Spleen (tissue), 11 donors: ENCODE results near the gene NGRN. TPM values are rescaled to one million over a fixed set of nuclear protein-coding genes. Genes with fewer than 3 reads are reported as not detected.

Experiments used
- DNase-seq: peaks from one replicate; pipeline ENCODE4 v3.0.0-alpha.2; 2020
- H3K27ac ChIP-seq, 8 donors: fragments of 200-600 bp; sonication (generic) in 7 of 8; 1 replicate in 4 of 8; 2 replicates in 4 of 8; pipeline versions ENCODE4 v1.5.0 to v1.8.0; 2016 to 2021; ENCODE audit warnings: inconsistent platforms in 4 of 8, mild to moderate bottlenecking in 4 of 8, moderate library complexity in 1 of 8
- H3K27me3 ChIP-seq, 7 donors: fragments of 200-600 bp; sonication (generic) in 6 of 7; replicated peaks in 1 of 7; 1 replicate in 4 of 7; 2 replicates in 3 of 7; pipeline versions ENCODE4 v1.5.0 to v1.8.0; 2016 to 2021; ENCODE audit warnings: inconsistent platforms in 3 of 7, mild to moderate bottlenecking in 1 of 7
- H3K36me3 ChIP-seq, 6 donors: fragments of 200-600 bp; sonication (generic) in 5 of 6; 1 replicate in 4 of 6; 2 replicates in 2 of 6; pipeline versions ENCODE4 v1.5.0 to v1.8.0; 2016 to 2021; ENCODE audit warnings: inconsistent platforms in 2 of 6
- H3K4me1 ChIP-seq, 6 donors: fragments of 200-600 bp; sonication (generic) in 5 of 6; 1 replicate in 3 of 6; 2 replicates in 3 of 6; pipeline versions ENCODE4 v1.5.0 to v1.8.0; 2016 to 2021; ENCODE audit warnings: inconsistent platforms in 3 of 6
- H3K4me3 ChIP-seq, 8 donors: fragments of 200-600 bp; sonication (generic) in 7 of 8; 1 replicate in 4 of 8; 2 replicates in 4 of 8; pipeline versions ENCODE4 v1.5.0 to v1.8.0; 2016 to 2021; ENCODE audit warnings: inconsistent platforms in 4 of 8, mild to moderate bottlenecking in 4 of 8, moderate library complexity in 2 of 8
- H3K9me3 ChIP-seq, 8 donors: fragments of 200-600 bp; sonication (generic) in 7 of 8; 1 replicate in 4 of 8; 2 replicates in 4 of 8; pipeline versions ENCODE4 v1.5.0 to v1.8.0; 2016 to 2021; ENCODE audit warnings: inconsistent platforms in 4 of 8
- CTCF ChIP-seq, 11 experiments: fragments of 200-600 bp in 7 of 11; fragments of 450-650 bp in 4 of 11; sonication (generic) in 4 of 11; IDR thresholded peaks in 8 of 11; conservative IDR thresholded peaks in 3 of 11; 1 replicate in 7 of 11; 2 replicates in 4 of 11; pipeline versions ENCODE4 v1.4.0 to v1.8.0; 2016 to 2021; ENCODE audit warnings: antibody characterized with exemption in 11 of 11, inconsistent platforms in 4 of 11, mild to moderate bottlenecking in 1 of 11
- POLR2A ChIP-seq, 3 donors: fragments of 450-650 bp; IDR thresholded peaks; one replicate each; pipeline ENCODE4 v1.5.1; 2017; ENCODE audit warnings: antibody characterized with exemption in 3 of 3, mild to moderate bottlenecking in 1 of 3
- POLR2AphosphoS5 ChIP-seq, 3 donors: sonication (generic); formaldehyde crosslinking; IDR thresholded peaks; one replicate each; pipeline ENCODE4 v1.5.1; 2017; ENCODE audit warnings: antibody characterized with exemption in 3 of 3
- WGBS, 5 donors: extraction: QIAGEN DNeasy Blood & Tissue Kit in 3 of 5; methylation state at CpG; one replicate each; pipeline versions ENCODE4 v1.1.5 to v1.1.7; 2013 to 2018; 5-methylcytosine and 5-hydroxymethylcytosine counted together
- intact Hi-C: fragments of 100-400 bp; cut with DNase I; formaldehyde crosslinking; loops from one replicate; pipeline ENCODE4 v1.15.0; 2023; ENCODE audit warnings: low total_unique reads
- polyA plus RNA-seq, 3 donors: library from polyadenylated mRNA; stranded (reverse); fragments of 200-250 nt; gene quantifications; one replicate each; pipeline ENCODE4 v1.2.1, GENCODE V29; 2013
- total RNA-seq, 7 donors: library from RNA; depleted of rRNA in 3 of 7; stranded (reverse); fragments of >200 nt in 3 of 7; fragmentation: NEBNext Ultra II Directional in 4 of 7; extraction: Animal tissue kit (Norgen Biotek cat#: 25700) in 4 of 7; gene quantifications; one replicate each; pipeline versions ENCODE4 v1.1.0 to v1.2.1, GENCODE V29; 2016 to 2021
- donor health status: healthy with polysubstance abuse.
- donor health status: DM: no; HTN: no; CAD: no; lungs with moderate emphysema.
- donor health status: DM: no; HTN: no; CAD: no.
- donor health status: Bipolar disorder and iron deficiency.
- donor health status: healthy.
- donor health status: DM: no; HTN: no; CAD: no.
- donor health status: DM: yes; HTN: yes; CAD: no.

NGRN gene
- total and polyA plus RNA-seq, 10 donors = 27.2 to 53.2 (median 46.6) TPM

- no peaks in the 10 kb centered on the region for H3K36me3 ChIP-seq
- peak overlapping the region in 7 of 8 donors; percentile 37 to 60 (median 53) for H3K27ac ChIP-seq
- H3K27me3 ChIP-seq = no peaks in the 10 kb centered on the region
- intact Hi-C loops = no loop called here
- TF ChIP-seq POLR2A (IDR thresholded peaks at IDR 0.05) = no peak
- no peak for TF ChIP-seq CTCF (IDR thresholded peaks at IDR 0.05 in 8 of 11, conservative IDR thresholded peaks at IDR 0.05 in 3 of 11)
- no peak for TF ChIP-seq POLR2AphosphoS5 (IDR thresholded peaks at IDR 0.05)
- no peaks in the 10 kb centered on the region for H3K9me3 ChIP-seq
- 61 to 72% (median 64%) methylated on average over 3 of the region's 3 CpGs for WGBS, 5 donors
- no peak overlapping the region for H3K4me3 ChIP-seq
- peaks cover 0 to 39% (median 24%) of the 10 kb centered on the region in 6 donors for H3K4me1 ChIP-seq
- no peak for DNase-seq
These were observed 40.5 kb downstream of the NGRN start for GRCh38 chr15:90305932-90306331.

- intact Hi-C loops = no loop called here
- Histone ChIP-seq H3K4me1 (peaks cover 0 to 33% (median 19%) of the 10 kb centered on the region in 6 donors), H3K27ac (peak overlapping the region in 7 of 8 donors; percentile 37 to 60 (median 53))
These were observed 41.1 kb downstream of the NGRN start for GRCh38 chr15:90306560-90306959.

GRCh38 chr15:90307661-90308060 lies 42.2 kb downstream of the NGRN start:
- intact Hi-C loops = no loop called here
- Histone ChIP-seq H3K4me1 (peaks cover 0 to 27% (median 17%) of the 10 kb centered on the region in 6 donors), H3K27me3 (no peaks in the 10 kb centered on the region), H3K9me3 (no peaks in the 10 kb centered on the region), H3K4me3 (no peak overlapping the region), H3K27ac (no peak overlapping the region), H3K36me3 (no peaks in the 10 kb centered on the region)
- TF ChIP-seq POLR2A (IDR thresholded peaks at IDR 0.05) = no peak
- no peak for TF ChIP-seq POLR2AphosphoS5 (IDR thresholded peaks at IDR 0.05)
- TF ChIP-seq CTCF (IDR thresholded peaks at IDR 0.05 in 8 of 11, conservative IDR thresholded peaks at IDR 0.05 in 3 of 11) = no peak
- no peak for DNase-seq
- 86 to 94% (median 89%) methylated on average over 2 of the region's 2 CpGs for WGBS, 5 donors

More at GRCh38 chr15:90306560-90306959, 41.1 kb downstream of the NGRN start:
- TF ChIP-seq CTCF (IDR thresholded peaks at IDR 0.05 in 8 of 11, conservative IDR thresholded peaks at IDR 0.05 in 3 of 11) (no peak), POLR2A (IDR thresholded peaks at IDR 0.05) (no peak), POLR2AphosphoS5 (IDR thresholded peaks at IDR 0.05) (no peak)
- no peaks in the 10 kb centered on the region for H3K27me3 ChIP-seq
- no peak for DNase-seq
- no peaks in the 10 kb centered on the region for H3K9me3 ChIP-seq
- WGBS, 5 donors = 16 to 20% (median 18%) methylated on average over 6 of the region's 6 CpGs
- H3K4me3 ChIP-seq = no peak overlapping the region
- no peaks in the 10 kb centered on the region for H3K36me3 ChIP-seq

- intact Hi-C loops = no loop called here
- H3K27ac ChIP-seq = no peak overlapping the region
- no peaks in the 10 kb centered on the region for H3K9me3 ChIP-seq
- WGBS, 5 donors = 90 to 98% (median 94%) methylated on average over 3 to 4 of the region's 4 CpGs
- H3K36me3 ChIP-seq = no peaks in the 10 kb centered on the region
- H3K4me1 ChIP-seq = peaks cover 0 to 27% (median 17%) of the 10 kb centered on the region in 6 donors
- no peaks in the 10 kb centered on the region for H3K27me3 ChIP-seq
- TF ChIP-seq POLR2A (IDR thresholded peaks at IDR 0.05) = no peak
- no peak for TF ChIP-seq POLR2AphosphoS5 (IDR thresholded peaks at IDR 0.05)
- no peak for TF ChIP-seq CTCF (IDR thresholded peaks at IDR 0.05 in 8 of 11, conservative IDR thresholded peaks at IDR 0.05 in 3 of 11)
- H3K4me3 ChIP-seq = no peak overlapping the region
- DNase-seq = no peak
These were observed 43.5 kb downstream of the NGRN start for GRCh38 chr15:90309020-90309419.
